HG03565 (cell line): ENCODE measurements around the gene BEND5.

Experiments used
- ATAC-seq: cut with Tn5 transposase; IDR thresholded peaks from one replicate; pipeline ENCODE4 v1.9.1; 2021; ENCODE audit warnings: mild to moderate bottlenecking, moderate library complexity; ENCODE audit not compliant: unreplicated experiment

The BEND5 gene

DNA sequence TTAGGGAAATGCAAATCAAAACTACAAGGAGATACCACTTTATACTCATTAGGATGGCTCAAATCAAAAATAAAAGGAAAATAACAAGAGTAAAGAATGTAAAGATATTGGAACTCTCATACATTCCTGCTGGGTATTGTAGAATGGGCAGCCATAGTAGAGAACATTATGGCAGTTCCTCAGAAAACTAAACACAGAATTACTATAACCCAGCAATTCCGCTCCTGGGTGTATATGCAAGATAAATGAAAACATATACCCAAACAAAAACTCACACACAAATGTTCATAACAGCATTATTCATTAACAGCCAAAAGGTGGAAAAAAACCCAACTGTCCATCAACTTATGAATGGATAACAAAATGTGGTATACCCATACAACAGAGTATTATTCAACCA is 11.4 kb downstream of the BEND5 start:
- no peak for ATAC-seq

DNA sequence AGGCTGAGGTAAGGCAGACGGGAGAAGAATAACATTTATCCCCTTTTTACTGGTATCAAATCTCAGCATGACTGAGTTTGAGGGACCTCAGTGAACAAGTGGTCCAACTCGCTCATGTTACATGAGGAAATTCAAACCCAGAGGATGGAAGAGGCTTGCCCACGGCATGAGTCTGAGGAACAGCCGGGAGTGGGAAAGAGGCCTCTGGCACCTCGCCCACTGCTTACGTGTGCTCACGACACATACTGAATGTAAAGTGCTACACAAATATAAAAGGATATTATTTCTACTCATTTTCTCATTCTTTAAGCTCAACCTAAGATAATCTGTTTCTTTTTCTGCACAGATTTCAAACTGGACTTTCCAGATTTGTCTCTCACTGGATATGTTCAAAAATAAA is 14.7 kb downstream of the BEND5 start:
- no peak for ATAC-seq

DNA sequence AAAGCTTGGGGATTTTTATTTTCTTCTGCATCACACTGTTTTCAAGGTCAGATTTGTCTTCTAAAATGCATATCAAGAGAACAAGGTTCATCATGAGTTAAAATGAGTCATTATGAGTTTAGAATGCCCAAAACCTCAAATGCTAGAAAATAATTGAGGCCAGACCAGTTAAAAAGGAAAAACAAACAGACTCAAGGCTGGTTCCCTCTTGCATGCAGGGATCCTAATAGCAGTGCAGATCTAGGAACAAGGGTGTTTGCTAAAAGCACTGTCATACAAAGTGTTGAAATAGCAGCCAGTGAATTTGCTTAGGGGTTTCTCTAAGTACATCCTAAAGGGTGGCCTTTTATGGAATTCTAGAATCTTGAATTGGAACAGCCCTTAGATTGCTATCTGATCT is 15.3 kb downstream of the BEND5 start:
- ATAC-seq: no peak

DNA sequence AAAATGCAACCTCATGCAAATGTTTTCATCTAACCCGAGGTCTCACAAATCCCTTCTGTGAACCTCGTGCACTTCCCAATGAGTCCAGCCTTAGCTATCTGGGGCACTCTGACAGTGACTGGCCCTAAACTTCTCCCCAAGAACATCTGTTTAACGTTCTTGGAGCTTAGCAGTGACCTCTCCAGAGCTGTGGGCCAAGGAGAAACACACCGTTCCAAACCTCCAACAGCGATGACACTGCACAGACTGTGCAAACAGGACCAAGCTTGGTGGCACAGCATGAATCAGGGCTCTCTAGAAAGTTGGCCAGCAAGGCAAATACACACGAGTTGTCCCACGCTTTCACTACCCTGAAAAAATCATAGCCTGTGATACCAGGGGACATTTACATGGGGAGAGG is 15.8 kb downstream of the BEND5 start:
- no peak for ATAC-seq

DNA sequence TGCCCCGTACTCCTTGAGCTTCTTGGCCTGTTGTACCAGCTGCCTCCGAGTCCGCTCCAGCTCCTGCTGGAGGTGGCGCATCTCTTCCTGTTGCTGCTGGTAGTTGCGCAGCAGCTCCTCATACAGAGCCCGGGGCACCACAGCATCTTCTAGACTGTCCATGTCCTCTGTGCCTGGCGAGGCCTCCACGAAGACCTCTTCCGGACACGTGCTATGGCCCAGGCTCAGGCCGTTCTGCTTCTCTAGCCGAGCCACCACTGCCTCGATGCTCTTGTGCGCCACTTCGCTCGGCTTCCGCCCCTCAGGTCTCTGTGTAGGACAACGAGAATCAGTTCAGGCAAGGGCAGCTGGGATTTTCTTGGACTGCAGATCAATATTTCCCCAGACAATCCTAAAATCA is 17.7 kb downstream of the BEND5 start:
- ATAC-seq: no peak

DNA sequence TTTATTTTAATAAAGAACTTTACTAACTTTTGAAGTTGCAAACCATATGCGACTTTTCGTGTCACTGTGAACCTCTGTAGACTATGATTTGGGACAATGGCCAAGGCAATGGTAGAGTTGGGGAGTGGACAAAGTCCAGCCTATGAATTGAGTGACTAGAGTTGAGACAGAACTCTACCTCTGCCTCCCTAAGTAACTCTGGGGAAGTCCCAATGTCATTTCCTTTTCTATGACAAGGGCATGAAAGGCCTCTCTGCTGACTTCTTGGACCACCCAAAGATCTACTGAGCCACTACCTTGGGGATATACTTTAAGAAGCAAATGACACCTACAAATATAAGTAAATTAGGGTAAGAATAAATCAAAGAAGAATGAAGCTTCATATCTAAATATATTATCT is 19.3 kb downstream of the BEND5 start:
- no peak for ATAC-seq

DNA sequence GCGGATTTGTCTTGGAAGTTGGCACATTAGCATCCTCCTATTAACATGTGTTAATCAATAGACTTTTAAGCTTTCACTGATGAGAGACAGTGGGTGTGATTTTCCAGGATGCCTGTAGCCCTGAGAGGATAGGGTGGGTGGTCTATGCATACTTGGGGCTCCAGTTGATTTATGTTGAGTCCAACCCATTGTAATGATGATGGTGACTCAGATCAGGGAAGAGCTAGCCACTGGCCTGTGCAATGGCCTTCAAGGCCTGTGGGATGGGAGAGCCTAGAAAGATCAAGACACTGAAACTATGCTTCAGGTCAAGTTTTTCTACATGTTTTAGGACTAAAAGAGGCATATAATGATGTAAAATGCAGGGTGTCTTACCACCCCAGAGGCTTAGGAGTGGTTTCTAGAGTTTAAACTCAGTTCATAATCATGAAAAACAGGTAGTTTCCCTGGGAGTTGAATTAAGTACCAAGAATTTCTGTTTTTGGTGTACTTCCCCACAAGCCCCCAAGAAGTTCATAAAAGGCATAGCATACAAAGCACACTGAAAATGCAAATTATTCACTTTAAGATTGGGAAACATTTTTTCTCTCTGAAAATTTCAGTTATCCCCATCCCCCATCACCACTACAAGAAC is 19.9 kb downstream of the BEND5 start:
- no peak for ATAC-seq

DNA sequence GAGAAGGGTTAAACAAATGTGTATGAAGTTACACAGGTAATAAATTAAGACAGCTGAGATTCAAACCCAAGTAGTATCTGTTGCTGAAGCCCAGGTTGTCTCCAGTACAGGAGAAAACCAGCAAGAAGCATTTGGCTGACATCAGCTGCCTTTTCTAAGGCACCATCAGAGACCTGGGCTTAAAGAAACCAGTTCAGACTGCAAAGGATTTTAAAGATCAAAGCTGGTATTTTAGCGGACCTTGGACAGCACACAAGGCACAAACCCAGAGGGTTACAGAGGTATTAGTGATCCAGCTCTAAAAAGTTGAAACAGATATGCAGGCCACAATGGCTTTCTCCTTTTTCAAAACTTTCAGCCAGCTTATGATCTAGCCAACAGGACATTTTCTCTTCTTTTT is 23.4 kb downstream of the BEND5 start:
- ATAC-seq: no peak

DNA sequence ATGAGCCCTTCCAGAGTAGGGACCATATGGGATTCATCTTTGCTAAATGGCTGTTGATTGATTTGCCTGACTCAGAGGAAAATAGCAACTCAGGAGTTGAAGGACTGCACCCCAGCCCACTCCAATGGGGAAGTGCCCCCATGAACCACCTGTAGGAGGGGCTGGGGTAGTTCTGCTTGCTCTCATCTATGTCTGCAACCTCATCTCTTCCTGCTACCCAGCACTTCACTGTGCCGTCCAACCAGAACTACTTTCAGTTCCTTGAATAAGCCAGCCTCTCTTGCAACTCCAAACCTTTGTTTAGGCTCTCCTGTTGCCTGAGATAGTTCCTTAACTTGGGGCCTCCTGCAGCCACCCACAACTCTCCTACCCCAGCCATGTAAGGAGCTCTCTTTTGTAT is 26.6 kb downstream of the BEND5 start:
- ATAC-seq: peak; percentile 94

DNA sequence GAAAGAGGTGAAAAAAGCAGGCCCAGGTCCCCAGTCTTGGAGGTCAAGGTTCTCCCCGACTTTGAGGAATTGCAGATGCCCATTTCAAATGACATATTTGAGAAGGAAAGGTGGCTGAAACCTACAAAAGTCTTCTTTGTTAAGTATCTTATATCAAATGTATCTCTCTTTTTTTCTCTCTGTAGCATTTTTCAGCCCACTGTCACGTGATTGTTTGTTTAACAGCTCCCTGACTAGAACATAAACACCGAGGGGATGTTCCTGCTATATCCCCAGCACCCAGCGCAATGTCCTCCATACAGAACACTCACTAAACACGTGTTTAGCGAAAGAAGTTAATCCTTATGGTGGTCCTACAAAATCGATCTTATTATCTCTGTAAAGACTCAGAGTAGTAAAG is 27.6 kb downstream of the BEND5 start:
- ATAC-seq: no peak

DNA sequence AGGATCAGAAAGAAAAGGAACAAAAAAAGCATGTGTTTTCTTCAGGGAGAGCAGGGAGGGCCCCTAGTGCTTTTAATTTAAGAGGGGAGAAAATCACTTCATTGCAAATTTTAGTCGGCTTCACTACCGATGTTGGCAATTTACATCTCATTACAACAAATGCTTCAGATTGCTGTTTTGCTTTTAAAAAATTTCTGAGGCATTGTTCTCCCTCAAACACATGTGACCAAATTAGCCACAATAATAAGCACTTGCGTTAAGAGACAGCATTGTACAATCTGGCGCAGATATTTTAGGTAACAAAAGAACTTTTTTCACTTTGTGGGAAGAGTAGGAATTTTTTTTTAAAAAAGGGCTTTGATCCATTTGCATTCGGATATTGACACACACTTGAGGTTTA is 29.8 kb downstream of the BEND5 start:
- ATAC-seq: no peak

DNA sequence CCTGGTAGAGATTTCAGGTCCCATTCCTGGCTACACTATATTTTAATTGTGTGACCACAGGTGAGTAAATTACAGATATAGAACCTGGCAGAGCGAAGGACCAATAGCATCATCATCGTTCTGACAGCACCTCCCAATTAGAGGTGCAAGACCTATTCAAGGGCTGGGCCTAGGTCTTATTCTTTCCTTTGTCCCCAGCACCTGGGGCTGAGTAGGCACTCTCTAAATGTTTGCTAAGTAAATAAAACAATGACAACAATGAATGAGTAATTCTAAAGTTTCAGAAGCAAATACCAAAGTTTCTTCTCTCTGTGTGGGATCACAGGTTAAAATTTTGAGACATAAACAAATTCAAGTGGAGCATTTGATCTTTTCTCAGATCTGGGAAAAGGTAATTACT is 32.7 kb downstream of the BEND5 start:
- no peak for ATAC-seq

DNA sequence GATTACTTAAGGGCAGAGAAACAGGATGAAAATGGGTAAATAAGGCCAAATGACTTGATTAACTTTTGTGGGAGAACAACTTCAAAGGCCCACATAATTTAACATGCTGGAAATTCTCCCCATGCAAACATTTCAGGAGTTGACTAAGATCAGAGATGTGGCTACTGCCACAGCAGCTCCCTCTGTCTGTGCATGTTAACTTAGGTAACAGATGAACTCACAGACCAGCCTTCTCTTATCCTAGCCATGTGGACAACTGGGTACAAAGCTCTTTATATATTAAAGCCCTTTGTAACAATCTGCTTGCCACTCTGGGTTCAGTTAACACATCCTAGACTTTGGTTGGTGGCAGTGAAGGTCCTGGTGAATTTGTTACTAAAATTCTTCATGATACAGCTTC is 33.2 kb downstream of the BEND5 start:
- no peak for ATAC-seq

DNA sequence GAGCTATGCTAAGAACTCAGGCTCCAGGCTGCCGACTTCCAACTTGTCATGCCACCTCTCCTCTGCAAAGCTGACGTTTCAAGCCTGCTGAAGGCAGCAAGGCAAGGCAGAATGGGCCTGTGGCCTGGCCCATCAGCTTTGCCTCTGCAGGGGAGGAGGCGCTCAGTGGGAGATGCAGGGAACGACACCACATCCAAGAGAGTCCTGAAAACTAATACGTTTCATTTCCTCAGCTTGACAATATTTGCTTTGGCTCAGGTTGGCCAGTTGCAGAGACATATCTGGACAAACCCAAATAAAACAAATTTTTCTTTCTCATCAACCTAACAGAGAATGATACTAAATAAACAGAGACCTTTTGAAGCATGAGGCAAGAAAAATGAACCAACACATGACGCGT is 35.3 kb downstream of the BEND5 start:
- no peak for ATAC-seq

DNA sequence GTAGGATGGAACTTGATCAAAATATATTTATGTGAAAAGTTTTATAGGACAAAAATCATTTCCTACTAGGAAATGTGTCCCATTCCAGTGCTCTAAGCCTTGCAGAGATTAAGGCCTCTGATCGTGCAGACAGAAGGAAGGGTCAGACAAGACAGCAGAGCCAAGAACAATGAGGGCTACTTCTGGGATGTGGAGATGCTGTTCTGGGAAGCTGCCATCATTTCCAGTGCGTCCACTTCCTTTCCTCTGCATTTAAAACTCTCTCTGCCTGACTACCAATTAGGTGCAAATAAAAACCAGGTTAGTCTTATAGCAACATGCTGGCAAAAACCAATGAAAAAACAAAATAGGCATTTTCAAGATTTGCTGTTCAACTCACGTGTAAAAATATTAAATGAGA is 36.1 kb downstream of the BEND5 start:
- ATAC-seq: no peak

DNA sequence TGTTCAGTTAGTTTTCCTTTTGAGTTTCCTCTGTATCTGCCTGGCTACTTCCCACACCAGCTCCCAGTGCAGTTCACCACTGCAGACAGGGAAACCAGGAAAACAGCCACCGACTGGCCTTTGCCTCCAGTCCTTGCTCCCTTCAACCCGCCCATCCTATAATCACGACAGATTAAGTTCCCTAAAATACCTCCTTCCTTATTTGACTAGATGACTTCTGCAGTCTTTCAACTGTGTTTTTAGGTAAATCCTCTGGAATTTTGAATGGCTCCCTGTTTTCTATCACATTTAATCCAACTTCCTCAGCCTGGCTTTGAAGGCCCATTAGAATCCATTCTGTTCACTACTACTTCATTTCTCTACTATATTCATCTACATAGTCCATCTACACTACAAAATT is 37.6 kb downstream of the BEND5 start:
- no peak for ATAC-seq

DNA sequence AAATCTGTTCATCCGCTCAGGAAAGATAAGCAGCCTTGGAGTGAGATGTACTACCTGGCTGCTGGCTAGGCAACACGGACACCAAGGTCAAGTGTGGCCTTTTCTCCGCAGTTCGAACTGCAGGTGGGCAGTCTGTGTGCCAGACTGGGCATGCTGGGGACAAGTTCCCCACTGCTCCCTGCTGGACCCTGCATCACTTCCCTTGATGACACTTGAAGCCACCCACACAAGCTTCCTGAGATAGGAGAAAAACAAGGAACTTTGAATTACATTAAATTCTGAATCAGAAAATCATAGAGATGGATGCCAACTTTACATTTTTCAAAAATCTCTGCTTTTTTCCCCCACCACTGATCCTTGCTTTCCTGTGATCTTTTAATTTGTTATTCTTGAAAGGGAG is 38.3 kb downstream of the BEND5 start:
- ATAC-seq: no peak

DNA sequence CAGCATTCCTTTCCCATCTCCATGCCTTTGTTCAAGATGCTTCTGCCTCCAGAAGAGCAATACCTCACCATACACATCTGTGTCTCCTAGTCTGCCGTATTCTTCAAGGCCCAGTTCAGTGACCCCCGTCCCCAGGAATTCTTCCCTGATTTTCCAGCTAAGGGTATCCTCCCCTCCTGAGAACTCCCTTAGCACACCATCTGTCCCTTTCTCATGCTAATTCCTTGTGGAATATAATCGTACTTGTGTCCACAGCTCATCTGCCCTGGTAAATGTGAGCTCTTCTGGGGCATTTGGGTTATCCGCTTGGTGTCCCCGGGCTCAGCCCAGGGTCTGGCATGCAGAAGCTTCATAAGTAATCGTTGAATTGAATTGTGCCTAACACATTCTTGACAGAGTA is 40.9 kb downstream of the BEND5 start:
- ATAC-seq: no peak

DNA sequence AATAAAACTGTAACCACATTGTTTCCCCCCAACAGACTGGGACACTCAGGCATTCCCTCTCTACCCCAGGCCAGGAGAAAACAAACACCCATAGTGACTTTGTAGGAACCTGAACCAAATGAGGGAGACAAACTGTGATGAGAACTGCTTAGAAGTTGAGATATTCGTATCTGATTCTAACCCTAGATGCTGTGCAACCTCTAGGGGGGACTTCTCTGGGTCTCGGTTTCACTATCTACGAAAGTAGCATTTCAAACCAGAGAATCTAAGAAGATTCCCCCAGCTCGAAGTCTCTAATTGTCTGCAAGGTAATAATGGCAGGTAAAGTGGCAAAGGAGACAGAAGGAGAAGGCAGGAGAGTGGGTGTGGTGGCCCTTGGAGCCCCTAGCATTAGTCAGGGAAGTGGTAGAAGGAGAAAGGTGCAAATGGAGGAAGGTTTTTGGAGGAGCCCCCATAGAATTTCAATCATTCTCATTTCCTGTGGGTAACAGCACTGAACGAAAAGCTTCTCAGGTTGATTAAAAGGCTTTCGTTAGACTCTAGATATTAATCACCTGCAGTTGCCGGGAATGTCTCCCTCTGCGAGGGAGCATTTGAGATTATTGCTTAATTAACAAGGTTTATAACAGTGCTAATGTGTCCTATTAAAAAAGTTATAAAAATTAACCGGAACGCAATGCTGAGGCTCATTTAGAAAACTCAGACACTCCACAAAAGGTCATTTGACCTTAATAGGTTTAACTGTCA is 46.4 kb downstream of the BEND5 start:
- ATAC-seq: peak; percentile 47

DNA sequence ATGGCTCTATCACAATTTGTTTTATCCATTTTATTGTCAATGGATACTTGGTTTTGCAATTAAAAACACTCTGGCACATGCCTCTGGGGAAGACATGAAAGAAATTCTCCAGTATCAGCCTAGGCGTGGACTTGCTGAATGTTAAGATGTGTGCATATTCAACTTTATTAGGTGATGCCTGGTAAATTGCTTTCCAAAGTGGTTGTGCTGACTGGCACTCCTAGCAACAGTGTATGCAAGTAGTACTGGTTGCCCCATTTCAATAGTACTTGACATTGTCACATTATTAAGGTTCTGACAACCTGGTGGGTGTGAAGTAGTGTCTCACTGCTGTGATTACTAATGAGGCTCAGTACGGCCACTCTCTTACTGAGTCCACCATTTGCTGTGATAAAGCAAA is 48.1 kb downstream of the BEND5 start:
- ATAC-seq: no peak

DNA sequence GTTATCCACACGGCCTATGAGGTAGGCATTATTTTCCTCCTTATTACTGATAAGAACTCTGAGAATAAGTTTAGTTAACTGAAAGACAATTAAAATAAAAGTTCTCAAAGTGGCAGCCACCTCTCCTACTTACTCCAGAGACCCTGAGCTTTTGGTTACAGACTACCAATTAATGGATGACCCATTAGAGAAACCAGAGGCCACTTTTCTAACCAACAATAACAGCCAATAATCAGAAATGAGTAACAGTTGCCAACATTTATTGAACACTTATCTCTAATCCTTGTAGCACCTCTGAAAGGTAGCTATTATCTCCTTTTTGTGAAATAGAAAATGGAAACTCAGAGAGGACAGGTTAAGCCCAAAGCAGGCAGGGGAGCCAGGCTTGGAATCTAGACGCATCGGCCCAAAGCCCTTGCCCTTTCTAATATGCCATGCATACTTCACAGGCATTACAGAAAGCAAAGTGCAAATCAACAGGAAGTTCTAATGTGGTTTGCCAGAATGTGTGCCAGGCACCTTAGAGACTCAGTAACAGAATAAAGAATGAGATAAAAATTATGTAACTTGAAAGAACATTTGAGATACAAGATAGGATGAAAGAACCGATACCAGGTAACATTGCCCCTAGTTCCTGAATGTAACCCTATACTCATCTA is 50.0 kb downstream of the BEND5 start:
- ATAC-seq: no peak

DNA sequence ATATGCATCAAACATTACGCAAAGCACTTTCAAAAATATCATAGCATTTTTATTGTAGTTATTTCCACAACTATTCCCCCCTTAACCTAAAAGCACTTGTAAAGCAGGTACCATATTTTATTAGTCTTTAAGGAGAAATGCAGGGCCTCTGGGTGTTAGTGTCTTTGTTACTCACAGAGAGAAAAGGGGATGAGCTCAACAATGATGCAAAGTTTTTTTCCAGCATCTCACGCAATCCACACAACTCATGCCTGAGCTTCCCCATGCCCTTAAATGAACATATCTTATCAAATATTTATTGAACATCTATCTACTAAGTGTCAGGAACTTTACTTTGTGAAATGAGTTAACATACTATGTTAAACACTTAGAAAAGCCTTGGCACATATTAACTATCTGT is 50.6 kb downstream of the BEND5 start:
- no peak for ATAC-seq
